Neuronal stem cell (in vitro differentiated cells): ENCODE data around the gene MS4A18.

ENCODE experiments used
- DNase-seq: peaks from one replicate; pipeline ENCODE4 v3.0.0-alpha.2; 2013; ENCODE audit warnings: low spot score
- H2AFZ ChIP-seq: one replicate; pipeline ENCODE4 v1.6.1; 2013; ENCODE audit warnings: mild to moderate bottlenecking, low read length, inconsistent platforms
- H2AK5ac ChIP-seq: 2 replicates; pipeline ENCODE4 v1.6.1; 2013; ENCODE audit warnings: low read depth, mild to moderate bottlenecking, inconsistent platforms, low read length, moderate library complexity, mixed read lengths
- H2BK120ac ChIP-seq: 2 replicates; pipeline ENCODE4 v1.6.1; 2013; ENCODE audit warnings: low read depth, mild to moderate bottlenecking, inconsistent platforms, low read length, moderate library complexity, mixed read lengths
- H2BK12ac ChIP-seq: one replicate; pipeline ENCODE4 v1.6.1; 2013; ENCODE audit warnings: low read length, inconsistent platforms
- H2BK15ac ChIP-seq: 2 replicates; pipeline ENCODE4 v1.6.1; 2013; ENCODE audit warnings: mild to moderate bottlenecking, low read length, inconsistent platforms, mixed read lengths
- H2BK5ac ChIP-seq: one replicate; pipeline ENCODE4 v1.6.1; 2013; ENCODE audit warnings: inconsistent platforms, mild to moderate bottlenecking, low read length, moderate library complexity
- H3K14ac ChIP-seq: one replicate; pipeline ENCODE4 v1.6.1; 2013; ENCODE audit warnings: low read length, inconsistent platforms
- H3K18ac ChIP-seq: 2 replicates; pipeline ENCODE4 v1.6.1; 2013; ENCODE audit warnings: low read length, inconsistent platforms
- H3K23ac ChIP-seq: 2 replicates; pipeline ENCODE4 v1.6.1; 2013; ENCODE audit warnings: low read depth, mild to moderate bottlenecking, mixed read lengths, low read length, inconsistent platforms; ENCODE audit not compliant: poor library complexity
- H3K27ac ChIP-seq: replicated peaks from 3 replicates; pipeline ENCODE4 v1.5.1; 2013; ENCODE audit warnings: low read length, inconsistent platforms
- H3K27me3 ChIP-seq, 3 experiments: 2 replicates each; pipeline ENCODE4 v1.6.1; 2013; ENCODE audit warnings: low read length in 3 of 3, mild to moderate bottlenecking in 2 of 3, inconsistent platforms in 1 of 3, low read depth in 1 of 3, mixed read lengths in 1 of 3, moderate library complexity in 1 of 3; ENCODE audit not compliant: control insufficient read depth in 3 of 3, insufficient read depth in 3 of 3
- H3K36me3 ChIP-seq, 2 donors: replicated peaks in 1 of 2; 2 replicates each; pipeline ENCODE4 v1.6.1; 2013; ENCODE audit warnings: low read length in 2 of 2; ENCODE audit not compliant: control insufficient read depth in 2 of 2, insufficient read depth in 2 of 2
- H3K4ac ChIP-seq: 2 replicates; pipeline ENCODE4 v1.6.1; 2013; ENCODE audit warnings: inconsistent platforms, mild to moderate bottlenecking, low read length, moderate library complexity
- H3K4me1 ChIP-seq, 2 donors: 1 replicate in 1 of 2; 2 replicates in 1 of 2; pipeline ENCODE4 v1.6.1; 2013; ENCODE audit warnings: low read length in 2 of 2, low read depth in 1 of 2; ENCODE audit not compliant: control insufficient read depth in 2 of 2, insufficient read depth in 1 of 2
- H3K4me2 ChIP-seq: one replicate; pipeline ENCODE4 v1.6.1; 2013; ENCODE audit warnings: mild to moderate bottlenecking, low read length, inconsistent platforms; ENCODE audit not compliant: insufficient read depth, poor library complexity, severe bottlenecking
- H3K4me3 ChIP-seq, 2 donors: 2 replicates each; pipeline ENCODE4 v1.5.1; 2013; ENCODE audit warnings: low read length in 2 of 2, mild to moderate bottlenecking in 2 of 2, inconsistent platforms in 1 of 2, moderate library complexity in 1 of 2
- H3K79me1 ChIP-seq: one replicate; pipeline ENCODE4 v1.6.1; 2013; ENCODE audit warnings: low read depth, mild to moderate bottlenecking, inconsistent platforms, low read length, moderate library complexity
- H3K9ac ChIP-seq: one replicate; pipeline ENCODE4 v1.6.1; 2013; ENCODE audit warnings: mild to moderate bottlenecking, low read depth, low read length, inconsistent platforms; ENCODE audit not compliant: poor library complexity
- H3K9me3 ChIP-seq, 2 donors: replicated peaks in 1 of 2; 2 replicates each; pipeline versions ENCODE3 to v1.6.1; 2013; ENCODE audit warnings: low read length in 2 of 2, mild to moderate bottlenecking in 2 of 2, inconsistent platforms in 1 of 2, low read depth in 1 of 2, mixed read lengths in 1 of 2, moderate library complexity in 1 of 2; ENCODE audit not compliant: control insufficient read depth in 2 of 2, insufficient read depth in 1 of 2
- H4K8ac ChIP-seq: one replicate; pipeline ENCODE4 v1.6.1; 2013; ENCODE audit warnings: low read depth, mild to moderate bottlenecking, inconsistent platforms, low read length, moderate library complexity
- H4K91ac ChIP-seq: one replicate; pipeline ENCODE4 v1.6.1; 2013; ENCODE audit warnings: low read length, low read depth, mild to moderate bottlenecking, inconsistent platforms; ENCODE audit not compliant: poor library complexity
- WGBS, 2 donors: extraction: QIAGEN DNeasy Blood & Tissue Kit; methylation state at CpG; one replicate each; pipeline ENCODE4 v1.1.7; 2013; ENCODE audit warnings: missing lambda C conversion rate in 2 of 2, mixed read lengths in 1 of 2; ENCODE audit not compliant: insufficient read length in 2 of 2, insufficient replicate concordance in 1 of 2; ENCODE audit errors: extremely low coverage in 2 of 2; 5-methylcytosine and 5-hydroxymethylcytosine counted together

Gene MS4A18

DNA sequence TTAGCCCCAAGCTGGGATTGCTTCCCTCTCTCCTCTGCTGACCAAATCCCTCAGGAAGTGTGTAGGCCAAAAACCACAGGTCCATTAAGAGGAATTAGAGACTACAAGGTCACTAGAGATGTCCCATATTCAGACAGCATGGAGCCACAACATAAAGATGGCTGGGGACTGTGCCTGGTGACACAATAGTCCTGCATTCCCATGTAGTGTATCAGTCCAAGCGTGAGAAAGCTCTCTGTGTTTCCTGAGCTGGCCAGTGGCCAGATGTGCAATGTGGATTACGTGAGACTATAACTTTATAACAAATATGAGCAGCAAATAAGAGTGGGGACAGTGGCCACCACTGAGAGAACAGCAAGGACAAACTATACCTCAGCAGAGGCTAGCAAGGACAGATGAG is 53.1 kb downstream of the MS4A18 start:
- H2BK15ac ChIP-seq = no peak overlapping the region
- H3K4me1 ChIP-seq = no peaks in the 10 kb centered on the region
- H3K14ac ChIP-seq = no peak overlapping the region
- DNase-seq = no peak
- H3K36me3 ChIP-seq = no peaks in the 10 kb centered on the region
- no peak overlapping the region for H2AFZ ChIP-seq
- H4K91ac ChIP-seq = no peak overlapping the region
- H3K4me2 ChIP-seq = no peak overlapping the region
- H3K4ac ChIP-seq = no peak overlapping the region
- H3K27ac ChIP-seq = no peak overlapping the region
- H3K9me3 ChIP-seq = no peaks in the 10 kb centered on the region
- no peak overlapping the region for H2BK12ac ChIP-seq
- no peak overlapping the region for H4K8ac ChIP-seq
- WGBS, 2 donors = no CpG with 5 or more reads among the region's 2 CpGs
- H3K4me3 ChIP-seq = no peak overlapping the region
- no peak overlapping the region for H3K18ac ChIP-seq
- H2BK120ac ChIP-seq = no peak overlapping the region
- no peak overlapping the region for H2AK5ac ChIP-seq
- no peak overlapping the region for H2BK5ac ChIP-seq
- H3K9ac ChIP-seq = no peak overlapping the region
- no peak overlapping the region for H3K23ac ChIP-seq
- no peaks in the 10 kb centered on the region for H3K79me1 ChIP-seq
- no peaks in the 10 kb centered on the region for H3K27me3 ChIP-seq

DNA sequence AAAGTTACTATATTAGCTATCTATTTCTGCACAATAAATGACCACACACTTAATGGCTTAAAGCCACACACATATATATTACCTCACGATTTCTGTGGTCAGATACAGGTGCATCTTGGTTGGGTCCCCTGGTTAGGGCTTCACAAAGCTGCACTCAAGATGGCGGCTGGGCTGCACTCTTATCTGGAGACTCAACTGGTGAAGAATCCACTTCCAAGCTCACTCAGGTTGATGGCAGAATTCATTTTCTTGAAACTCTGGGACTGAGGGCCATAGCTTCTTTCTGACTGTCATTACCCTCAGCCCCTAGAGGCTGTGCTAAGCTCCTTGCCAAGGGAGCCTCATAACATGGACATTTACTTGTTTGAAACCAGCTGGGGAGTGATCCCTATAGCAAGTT is 55.5 kb downstream of the MS4A18 start:
- no peak overlapping the region for H3K4me2 ChIP-seq
- no peak overlapping the region for H3K9ac ChIP-seq
- H4K8ac ChIP-seq = no peak overlapping the region
- H2BK12ac ChIP-seq = no peak overlapping the region
- H3K18ac ChIP-seq = no peak overlapping the region
- no peak overlapping the region for H4K91ac ChIP-seq
- DNase-seq = no peak
- H3K27ac ChIP-seq = no peak overlapping the region
- no CpG with 5 or more reads among the region's 2 CpGs for WGBS, 2 donors
- H3K23ac ChIP-seq = no peak overlapping the region
- H2BK5ac ChIP-seq = no peak overlapping the region
- H3K4ac ChIP-seq = no peak overlapping the region
- H2AFZ ChIP-seq = no peak overlapping the region
- H3K4me3 ChIP-seq = no peak overlapping the region
- H3K36me3 ChIP-seq = no peaks in the 10 kb centered on the region
- H2BK15ac ChIP-seq = no peak overlapping the region
- H3K79me1 ChIP-seq = no peaks in the 10 kb centered on the region
- no peak overlapping the region for H3K14ac ChIP-seq
- H2AK5ac ChIP-seq = no peak overlapping the region
- H3K4me1 ChIP-seq = no peaks in the 10 kb centered on the region
- H3K27me3 ChIP-seq = no peaks in the 10 kb centered on the region
- no peaks in the 10 kb centered on the region for H3K9me3 ChIP-seq
- H2BK120ac ChIP-seq = no peak overlapping the region

DNA sequence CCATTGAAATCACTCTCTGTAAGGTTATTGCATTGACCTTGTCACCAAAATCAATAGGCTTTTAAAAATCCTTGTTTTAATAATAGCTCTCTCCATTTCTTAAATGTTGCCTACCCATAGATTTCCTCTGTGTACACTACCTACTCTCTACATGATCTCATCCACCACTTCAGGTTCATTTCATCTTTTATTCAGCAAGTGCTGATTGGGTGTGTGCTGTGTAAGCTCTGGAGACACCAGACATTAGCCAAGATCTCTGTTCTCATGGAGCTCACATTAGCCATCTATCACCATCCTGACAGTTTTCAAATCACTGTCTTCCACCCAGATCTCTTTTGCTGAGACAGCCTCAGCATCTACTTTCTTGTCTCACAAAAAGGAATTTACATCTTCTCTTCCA is 56.3 kb downstream of the MS4A18 start:
- Histone ChIP-seq H2BK120ac (no peak overlapping the region), H2AFZ (no peak overlapping the region), H3K14ac (no peak overlapping the region), H2AK5ac (no peak overlapping the region), H3K4ac (no peak overlapping the region), H2BK5ac (no peak overlapping the region), H3K79me1 (no peaks in the 10 kb centered on the region), H3K4me1 (no peaks in the 10 kb centered on the region), H2BK15ac (no peak overlapping the region), H2BK12ac (no peak overlapping the region), H3K27me3 (no peaks in the 10 kb centered on the region), H3K18ac (no peak overlapping the region), H4K8ac (no peak overlapping the region), H3K9ac (no peak overlapping the region), H3K36me3 (no peaks in the 10 kb centered on the region), H3K4me2 (no peak overlapping the region), H3K23ac (no peak overlapping the region), H3K4me3 (no peak overlapping the region), H3K9me3 (no peaks in the 10 kb centered on the region), H3K27ac (no peak overlapping the region), H4K91ac (no peak overlapping the region)
- DNase-seq = no peak

DNA sequence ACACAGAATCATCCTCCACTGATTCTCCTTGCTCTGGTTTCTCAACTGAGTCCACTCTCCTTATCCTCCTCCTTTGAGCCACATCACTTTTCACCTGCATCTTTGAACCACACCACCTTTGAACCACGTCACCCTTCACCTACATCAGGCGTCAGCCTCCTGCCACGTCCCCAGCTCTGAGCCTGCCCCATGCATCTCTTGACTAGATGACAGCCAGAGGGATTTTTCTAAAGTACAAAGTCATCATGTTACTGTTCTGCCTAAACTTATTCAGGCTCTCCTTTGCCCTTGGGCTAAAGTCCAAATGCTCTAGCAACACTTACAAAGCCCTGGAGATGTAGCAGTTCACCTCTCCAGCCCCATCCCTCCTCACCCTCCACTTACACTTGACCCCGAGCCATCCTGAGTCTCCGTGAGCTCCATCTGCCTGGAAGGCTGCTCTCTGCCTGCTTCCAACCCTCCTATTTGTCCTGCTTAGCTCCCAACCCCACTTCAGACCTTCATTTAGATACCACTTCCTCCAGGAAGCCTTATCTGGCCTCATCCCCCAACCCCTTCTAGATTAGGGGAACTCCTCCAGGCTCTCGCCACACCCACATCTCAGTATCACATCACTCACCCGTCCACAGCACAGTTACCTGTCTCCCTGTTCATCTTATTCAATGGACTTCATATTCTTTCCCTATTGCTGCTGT is 56.9 kb downstream of the MS4A18 start:
- Histone ChIP-seq H2BK120ac (no peak overlapping the region), H3K9ac (no peak overlapping the region), H3K27me3 (no peaks in the 10 kb centered on the region), H3K4me3 (no peak overlapping the region), H2BK15ac (no peak overlapping the region), H4K8ac (no peak overlapping the region), H3K23ac (no peak overlapping the region), H4K91ac (no peak overlapping the region), H3K79me1 (no peaks in the 10 kb centered on the region), H3K9me3 (no peaks in the 10 kb centered on the region), H3K14ac (no peak overlapping the region), H3K4ac (no peak overlapping the region), H3K4me2 (no peak overlapping the region), H3K18ac (no peak overlapping the region), H2BK5ac (no peak overlapping the region), H2AK5ac (no peak overlapping the region), H3K27ac (no peak overlapping the region), H2BK12ac (no peak overlapping the region), H3K4me1 (peaks cover 0 to 3% of the 10 kb centered on the region in 2 donors), H3K36me3 (no peaks in the 10 kb centered on the region), H2AFZ (no peak overlapping the region)
- DNase-seq = no peak
- WGBS, 2 donors = no CpG with 5 or more reads among the region's 7 CpGs
